Measurements from ENCODE around the gene IL7R. TPM values are rescaled to one million over a fixed set of nuclear protein-coding genes. Genes with fewer than 3 reads are reported as not detected.

The IL7R gene
- total RNA-seq, 1 donor from 2014 or later, result 5.6 TPM

- Mint-ChIP-seq H3K4me1 (ENCODE audit: low read depth, unreplicated experiment) (peaks cover 12% of the 10 kb centered on the region), H3K27me3 (ENCODE audit: low read depth, unreplicated experiment) (peaks cover 37% of the 10 kb centered on the region), H3K9me3 (ENCODE audit: unreplicated experiment) (peaks cover 5% of the 10 kb centered on the region), H3K36me3 (ENCODE audit: low read depth, unreplicated experiment) (no peaks in the 10 kb centered on the region), H3K27ac (ENCODE audit: unreplicated experiment) (no peak overlapping the region), H3K4me3 (ENCODE audit: unreplicated experiment) (no peak overlapping the region)
- no peaks in the 10 kb centered on the region for H3K9me3 ChIP-seq (ENCODE audit: insufficient read depth, low read depth, low read length)
- no peak overlapping the region for H3K9ac ChIP-seq (ENCODE audit: low read length)
- TF ChIP-seq, protein P1, sequence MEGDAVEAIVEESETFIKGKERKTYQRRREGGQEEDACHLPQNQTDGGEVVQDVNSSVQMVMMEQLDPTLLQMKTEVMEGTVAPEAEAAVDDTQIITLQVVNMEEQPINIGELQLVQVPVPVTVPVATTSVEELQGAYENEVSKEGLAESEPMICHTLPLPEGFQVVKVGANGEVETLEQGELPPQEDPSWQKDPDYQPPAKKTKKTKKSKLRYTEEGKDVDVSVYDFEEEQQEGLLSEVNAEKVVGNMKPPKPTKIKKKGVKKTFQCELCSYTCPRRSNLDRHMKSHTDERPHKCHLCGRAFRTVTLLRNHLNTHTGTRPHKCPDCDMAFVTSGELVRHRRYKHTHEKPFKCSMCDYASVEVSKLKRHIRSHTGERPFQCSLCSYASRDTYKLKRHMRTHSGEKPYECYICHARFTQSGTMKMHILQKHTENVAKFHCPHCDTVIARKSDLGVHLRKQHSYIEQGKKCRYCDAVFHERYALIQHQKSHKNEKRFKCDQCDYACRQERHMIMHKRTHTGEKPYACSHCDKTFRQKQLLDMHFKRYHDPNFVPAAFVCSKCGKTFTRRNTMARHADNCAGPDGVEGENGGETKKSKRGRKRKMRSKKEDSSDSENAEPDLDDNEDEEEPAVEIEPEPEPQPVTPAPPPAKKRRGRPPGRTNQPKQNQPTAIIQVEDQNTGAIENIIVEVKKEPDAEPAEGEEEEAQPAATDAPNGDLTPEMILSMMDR (IDR thresholded peaks at IDR 0.05; ENCODE audit: insufficient read depth, low read depth, low read length), result no peak
- TF ChIP-seq EZH2 (IDR thresholded peaks at IDR 0.05; ENCODE audit: insufficient read depth, low read length), result no peak
- H3K27ac ChIP-seq (ENCODE audit: low read depth, low read length), result no peak overlapping the region
- peaks cover 14% of the 10 kb centered on the region for H3K4me1 ChIP-seq (ENCODE audit: insufficient read depth, low read length)
- no peaks in the 10 kb centered on the region for H3K36me3 ChIP-seq (ENCODE audit: insufficient read depth, low read length)
- H3K27me3 ChIP-seq (ENCODE audit: insufficient read depth, low read length), result peaks cover 4% of the 10 kb centered on the region
- no peak overlapping the region for H2AFZ ChIP-seq (ENCODE audit: low read depth, low read length)
- no peak overlapping the region for H3K4me3 ChIP-seq (ENCODE audit: insufficient read depth, low read depth, low read length)
- no peak overlapping the region for H3K4me2 ChIP-seq (ENCODE audit: low read length)
- no peaks in the 10 kb centered on the region for H4K20me1 ChIP-seq (ENCODE audit: insufficient read depth, low read length)
- no peak for DNase-seq (ENCODE audit: low read depth)
- H3K79me2 ChIP-seq (ENCODE audit: insufficient read depth, low read length), result no peaks in the 10 kb centered on the region
- FAIRE-seq, result no peak
Observed at GRCh38 chr5:35921930-35922329, 65.2 kb downstream of the IL7R start.

GRCh38 chr5:35922468-35922867, 65.8 kb downstream of the IL7R start:
- H3K9me3 Mint-ChIP-seq (ENCODE audit: unreplicated experiment), result peaks cover 5% of the 10 kb centered on the region
- Histone ChIP-seq H3K36me3 (ENCODE audit: insufficient read depth, low read length) (no peaks in the 10 kb centered on the region), H4K20me1 (ENCODE audit: insufficient read depth, low read length) (no peaks in the 10 kb centered on the region), H3K4me3 (ENCODE audit: insufficient read depth, low read depth, low read length) (no peak overlapping the region), H2AFZ (ENCODE audit: low read depth, low read length) (no peak overlapping the region), H3K4me2 (ENCODE audit: low read length) (no peak overlapping the region), H3K9ac (ENCODE audit: low read length) (no peak overlapping the region), H3K4me1 (ENCODE audit: insufficient read depth, low read length) (peaks cover 14% of the 10 kb centered on the region), H3K27ac (ENCODE audit: low read depth, low read length) (no peak overlapping the region), H3K9me3 (ENCODE audit: insufficient read depth, low read depth, low read length) (no peaks in the 10 kb centered on the region), H3K27me3 (ENCODE audit: insufficient read depth, low read length) (peaks cover 5% of the 10 kb centered on the region), H3K79me2 (ENCODE audit: insufficient read depth, low read length) (no peaks in the 10 kb centered on the region)
- H3K27me3 Mint-ChIP-seq (ENCODE audit: low read depth, unreplicated experiment), result peaks cover 42% of the 10 kb centered on the region
- TF ChIP-seq, protein P1 (IDR thresholded peaks at IDR 0.05; ENCODE audit: insufficient read depth, low read depth, low read length), result no peak
- no peak for TF ChIP-seq EZH2 (IDR thresholded peaks at IDR 0.05; ENCODE audit: insufficient read depth, low read length)
- peaks cover 12% of the 10 kb centered on the region for H3K4me1 Mint-ChIP-seq (ENCODE audit: low read depth, unreplicated experiment)
- DNase-seq (ENCODE audit: low read depth), result no peak
- H3K4me3 Mint-ChIP-seq (ENCODE audit: unreplicated experiment), result no peak overlapping the region
- H3K36me3 Mint-ChIP-seq (ENCODE audit: low read depth, unreplicated experiment), result no peaks in the 10 kb centered on the region
- no peak for FAIRE-seq
- no peak overlapping the region for H3K27ac Mint-ChIP-seq (ENCODE audit: unreplicated experiment)

- peaks cover 7% of the 10 kb centered on the region for H3K4me1 Mint-ChIP-seq (ENCODE audit: low read depth, unreplicated experiment)
- peak; percentile 97 for FAIRE-seq
Observed at GRCh38 chr5:35924122-35924949, 67.6 kb downstream of the IL7R start.

More at GRCh38 chr5:35924122-35924949, 67.6 kb downstream of the IL7R start:
- Histone ChIP-seq H2AFZ (ENCODE audit: low read depth, low read length) (peak overlapping the region; percentile 70), H3K27me3 (ENCODE audit: insufficient read depth, low read length) (peaks cover 7% of the 10 kb centered on the region), H3K79me2 (ENCODE audit: insufficient read depth, low read length) (no peaks in the 10 kb centered on the region), H3K9ac (ENCODE audit: low read length) (no peak overlapping the region), H3K4me3 (ENCODE audit: insufficient read depth, low read depth, low read length) (no peak overlapping the region), H4K20me1 (ENCODE audit: insufficient read depth, low read length) (no peaks in the 10 kb centered on the region), H3K36me3 (ENCODE audit: insufficient read depth, low read length) (no peaks in the 10 kb centered on the region), H3K27ac (ENCODE audit: low read depth, low read length) (no peak overlapping the region), H3K4me1 (ENCODE audit: insufficient read depth, low read length) (peaks cover 14% of the 10 kb centered on the region), H3K9me3 (ENCODE audit: insufficient read depth, low read depth, low read length) (no peaks in the 10 kb centered on the region), H3K4me2 (ENCODE audit: low read length) (peak overlapping the region; percentile 73)
- Mint-ChIP-seq H3K36me3 (ENCODE audit: low read depth, unreplicated experiment) (no peaks in the 10 kb centered on the region), H3K27ac (ENCODE audit: unreplicated experiment) (peak overlapping the region; percentile 5), H3K4me3 (ENCODE audit: unreplicated experiment) (peak overlapping the region; percentile 10), H3K9me3 (ENCODE audit: unreplicated experiment) (peaks cover 4% of the 10 kb centered on the region), H3K27me3 (ENCODE audit: low read depth, unreplicated experiment) (peaks cover 53% of the 10 kb centered on the region)
- peak; percentile 86 for DNase-seq (ENCODE audit: low read depth)
- no peak for TF ChIP-seq EZH2 (IDR thresholded peaks at IDR 0.05; ENCODE audit: insufficient read depth, low read length)
- TF ChIP-seq, protein P1 (IDR thresholded peaks at IDR 0.05; ENCODE audit: insufficient read depth, low read depth, low read length), result no peak
